ENCODE measurements around the gene CRB1.

CRB1 gene

GRCh38 chr1:197254866-197255265, 13.2 kb upstream of the CRB1 start:
- Histone ChIP-seq H3K4me1 (ENCODE audit: control insufficient read depth, low read depth, low read length) (peaks cover 6% of the 10 kb centered on the region), H3K9ac (ENCODE audit: low read length) (no peak overlapping the region), H3K27me3 (ENCODE audit: control insufficient read depth, insufficient read depth, low read length) (no peaks in the 10 kb centered on the region), H3K36me3 (ENCODE audit: control insufficient read depth, low read depth, low read length) (no peaks in the 10 kb centered on the region), H3K9me3 (ENCODE audit: control insufficient read depth, low read depth, low read length) (no peaks in the 10 kb centered on the region), H3K27ac (ENCODE audit: low read length) (no peak overlapping the region), H3K4me3 (ENCODE audit: low read length) (no peak overlapping the region)

GRCh38 chr1:197264936-197265567, 3.0 kb upstream of the CRB1 start:
- Histone ChIP-seq H3K27ac (ENCODE audit: low read length) (no peak overlapping the region), H3K9ac (ENCODE audit: low read length) (no peak overlapping the region), H3K9me3 (ENCODE audit: control insufficient read depth, low read depth, low read length) (no peaks in the 10 kb centered on the region), H3K4me3 (ENCODE audit: low read length) (no peak overlapping the region), H3K4me1 (ENCODE audit: control insufficient read depth, low read depth, low read length) (peaks cover 3% of the 10 kb centered on the region), H3K27me3 (ENCODE audit: control insufficient read depth, insufficient read depth, low read length) (no peaks in the 10 kb centered on the region), H3K36me3 (ENCODE audit: control insufficient read depth, low read depth, low read length) (no peaks in the 10 kb centered on the region)

- no peak overlapping the region for H3K9ac ChIP-seq (ENCODE audit: low read length)
- H3K9me3 ChIP-seq (ENCODE audit: control insufficient read depth, low read depth, low read length), result no peaks in the 10 kb centered on the region
- H3K27ac ChIP-seq (ENCODE audit: low read length), result no peak overlapping the region
- H3K27me3 ChIP-seq (ENCODE audit: control insufficient read depth, insufficient read depth, low read length), result no peaks in the 10 kb centered on the region
- no peaks in the 10 kb centered on the region for H3K36me3 ChIP-seq (ENCODE audit: control insufficient read depth, low read depth, low read length)
- H3K4me1 ChIP-seq (ENCODE audit: control insufficient read depth, low read depth, low read length), result peaks cover 3% of the 10 kb centered on the region
- no peak overlapping the region for H3K4me3 ChIP-seq (ENCODE audit: low read length)
These were observed 1.0 kb downstream of the CRB1 start for GRCh38 chr1:197269053-197269452.

- Histone ChIP-seq H3K9me3 (ENCODE audit: control insufficient read depth, low read depth, low read length) (no peaks in the 10 kb centered on the region), H3K27ac (ENCODE audit: low read length) (no peak overlapping the region), H3K9ac (ENCODE audit: low read length) (no peak overlapping the region), H3K27me3 (ENCODE audit: control insufficient read depth, insufficient read depth, low read length) (no peaks in the 10 kb centered on the region), H3K36me3 (ENCODE audit: control insufficient read depth, low read depth, low read length) (no peaks in the 10 kb centered on the region), H3K4me3 (ENCODE audit: low read length) (no peak overlapping the region), H3K4me1 (ENCODE audit: control insufficient read depth, low read depth, low read length) (peaks cover 3% of the 10 kb centered on the region)
These were observed 4.7 kb downstream of the CRB1 start for GRCh38 chr1:197272791-197273190.

GRCh38 chr1:197277166-197277565, 9.1 kb downstream of the CRB1 start:
- H3K9me3 ChIP-seq (ENCODE audit: control insufficient read depth, low read depth, low read length), result no peaks in the 10 kb centered on the region
- no peaks in the 10 kb centered on the region for H3K36me3 ChIP-seq (ENCODE audit: control insufficient read depth, low read depth, low read length)
- no peaks in the 10 kb centered on the region for H3K4me1 ChIP-seq (ENCODE audit: control insufficient read depth, low read depth, low read length)
- H3K4me3 ChIP-seq (ENCODE audit: low read length), result no peak overlapping the region
- H3K27me3 ChIP-seq (ENCODE audit: control insufficient read depth, insufficient read depth, low read length), result no peaks in the 10 kb centered on the region
- H3K9ac ChIP-seq (ENCODE audit: low read length), result no peak overlapping the region
- no peak overlapping the region for H3K27ac ChIP-seq (ENCODE audit: low read length)

GRCh38 chr1:197284325-197284724, 16.3 kb downstream of the CRB1 start:
- no peaks in the 10 kb centered on the region for H3K27me3 ChIP-seq (ENCODE audit: control insufficient read depth, insufficient read depth, low read length)
- no peak overlapping the region for H3K4me3 ChIP-seq (ENCODE audit: low read length)
- no peaks in the 10 kb centered on the region for H3K36me3 ChIP-seq (ENCODE audit: control insufficient read depth, low read depth, low read length)
- H3K27ac ChIP-seq (ENCODE audit: low read length), result no peak overlapping the region
- H3K9me3 ChIP-seq (ENCODE audit: control insufficient read depth, low read depth, low read length), result no peaks in the 10 kb centered on the region
- H3K9ac ChIP-seq (ENCODE audit: low read length), result no peak overlapping the region
- no peaks in the 10 kb centered on the region for H3K4me1 ChIP-seq (ENCODE audit: control insufficient read depth, low read depth, low read length)

GRCh38 chr1:197284966-197285365, 16.9 kb downstream of the CRB1 start:
- Histone ChIP-seq H3K4me1 (ENCODE audit: control insufficient read depth, low read depth, low read length) (no peaks in the 10 kb centered on the region), H3K9me3 (ENCODE audit: control insufficient read depth, low read depth, low read length) (no peaks in the 10 kb centered on the region), H3K27me3 (ENCODE audit: control insufficient read depth, insufficient read depth, low read length) (no peaks in the 10 kb centered on the region), H3K27ac (ENCODE audit: low read length) (no peak overlapping the region), H3K9ac (ENCODE audit: low read length) (no peak overlapping the region), H3K4me3 (ENCODE audit: low read length) (no peak overlapping the region), H3K36me3 (ENCODE audit: control insufficient read depth, low read depth, low read length) (no peaks in the 10 kb centered on the region)

GRCh38 chr1:197285526-197286205, 17.6 kb downstream of the CRB1 start:
- Histone ChIP-seq H3K27me3 (ENCODE audit: control insufficient read depth, insufficient read depth, low read length) (no peaks in the 10 kb centered on the region), H3K27ac (ENCODE audit: low read length) (no peak overlapping the region)

GRCh38 chr1:197286634-197287033, 18.6 kb downstream of the CRB1 start:
- no peak overlapping the region for H3K27ac ChIP-seq (ENCODE audit: low read length)
- no peak overlapping the region for H3K4me3 ChIP-seq (ENCODE audit: low read length)
- no peaks in the 10 kb centered on the region for H3K27me3 ChIP-seq (ENCODE audit: control insufficient read depth, insufficient read depth, low read length)
- H3K4me1 ChIP-seq (ENCODE audit: control insufficient read depth, low read depth, low read length), result peaks cover 4% of the 10 kb centered on the region
- H3K9me3 ChIP-seq (ENCODE audit: control insufficient read depth, low read depth, low read length), result no peaks in the 10 kb centered on the region
- no peak overlapping the region for H3K9ac ChIP-seq (ENCODE audit: low read length)
- H3K36me3 ChIP-seq (ENCODE audit: control insufficient read depth, low read depth, low read length), result no peaks in the 10 kb centered on the region

More at GRCh38 chr1:197285526-197286205, 17.6 kb downstream of the CRB1 start:
- H3K4me3 ChIP-seq (ENCODE audit: low read length), result no peak overlapping the region
- H3K4me1 ChIP-seq (ENCODE audit: control insufficient read depth, low read depth, low read length), result peaks cover 4% of the 10 kb centered on the region
- no peak overlapping the region for H3K9ac ChIP-seq (ENCODE audit: low read length)
- no peaks in the 10 kb centered on the region for H3K36me3 ChIP-seq (ENCODE audit: control insufficient read depth, low read depth, low read length)
- H3K9me3 ChIP-seq (ENCODE audit: control insufficient read depth, low read depth, low read length), result no peaks in the 10 kb centered on the region

- H3K36me3 ChIP-seq (ENCODE audit: control insufficient read depth, low read depth, low read length), result no peaks in the 10 kb centered on the region
These were observed 19.8 kb downstream of the CRB1 start for GRCh38 chr1:197287863-197288262.

GRCh38 chr1:197302775-197303174, 34.7 kb downstream of the CRB1 start:
- Histone ChIP-seq H3K27ac (ENCODE audit: low read length) (no peak overlapping the region), H3K4me1 (ENCODE audit: control insufficient read depth, low read depth, low read length) (no peaks in the 10 kb centered on the region), H3K9ac (ENCODE audit: low read length) (no peak overlapping the region), H3K4me3 (ENCODE audit: low read length) (no peak overlapping the region), H3K27me3 (ENCODE audit: control insufficient read depth, insufficient read depth, low read length) (no peaks in the 10 kb centered on the region), H3K9me3 (ENCODE audit: control insufficient read depth, low read depth, low read length) (no peaks in the 10 kb centered on the region), H3K36me3 (ENCODE audit: control insufficient read depth, low read depth, low read length) (no peaks in the 10 kb centered on the region)

More at GRCh38 chr1:197287863-197288262, 19.8 kb downstream of the CRB1 start:
- H3K9me3 ChIP-seq (ENCODE audit: control insufficient read depth, low read depth, low read length), result no peaks in the 10 kb centered on the region
- no peak overlapping the region for H3K4me3 ChIP-seq (ENCODE audit: low read length)
- H3K4me1 ChIP-seq (ENCODE audit: control insufficient read depth, low read depth, low read length), result peaks cover 4% of the 10 kb centered on the region
- no peak overlapping the region for H3K27ac ChIP-seq (ENCODE audit: low read length)
- no peaks in the 10 kb centered on the region for H3K27me3 ChIP-seq (ENCODE audit: control insufficient read depth, insufficient read depth, low read length)
- no peak overlapping the region for H3K9ac ChIP-seq (ENCODE audit: low read length)

- H3K9me3 ChIP-seq (ENCODE audit: control insufficient read depth, low read depth, low read length), result no peaks in the 10 kb centered on the region
- H3K27me3 ChIP-seq (ENCODE audit: control insufficient read depth, insufficient read depth, low read length), result no peaks in the 10 kb centered on the region
- no peaks in the 10 kb centered on the region for H3K36me3 ChIP-seq (ENCODE audit: control insufficient read depth, low read depth, low read length)
- H3K4me1 ChIP-seq (ENCODE audit: control insufficient read depth, low read depth, low read length), result no peaks in the 10 kb centered on the region
- H3K27ac ChIP-seq (ENCODE audit: low read length), result no peak overlapping the region
- H3K4me3 ChIP-seq (ENCODE audit: low read length), result no peak overlapping the region
- H3K9ac ChIP-seq (ENCODE audit: low read length), result no peak overlapping the region
These were observed 35.4 kb downstream of the CRB1 start for GRCh38 chr1:197303463-197303862.

All from iPS-18a (cell line).